Trophoblast cell (in vitro differentiated cells and primary cell): ENCODE data around the gene EPM2A.

Experiments used
- DNase-seq, 2 donors: peaks; one replicate each; pipeline ENCODE4 v3.0.0-alpha.2; 2016
- H2AFZ ChIP-seq: 2 replicates; pipeline ENCODE4 v1.6.1; 2013; ENCODE audit warnings: low read length, moderate library complexity, mild to moderate bottlenecking; ENCODE audit not compliant: insufficient read depth, poor library complexity
- H2AK5ac ChIP-seq: 2 replicates; pipeline ENCODE4 v1.6.1; 2013; ENCODE audit warnings: mild to moderate bottlenecking, low read length
- H2BK120ac ChIP-seq: 2 replicates; pipeline ENCODE4 v1.6.1; 2013; ENCODE audit warnings: low read length, mild to moderate bottlenecking, moderate library complexity; ENCODE audit not compliant: insufficient read depth, poor library complexity
- H2BK12ac ChIP-seq: 2 replicates; pipeline ENCODE4 v1.6.1; 2013; ENCODE audit warnings: mild to moderate bottlenecking, low read length, moderate library complexity
- H2BK5ac ChIP-seq: 2 replicates; pipeline ENCODE4 v1.6.1; 2013; ENCODE audit warnings: low read length, low read depth, moderate library complexity, mild to moderate bottlenecking; ENCODE audit not compliant: poor library complexity
- H3K14ac ChIP-seq: 2 replicates; pipeline ENCODE4 v1.6.1; 2013; ENCODE audit warnings: mild to moderate bottlenecking, low read length
- H3K18ac ChIP-seq: 2 replicates; pipeline ENCODE4 v1.6.1; 2013; ENCODE audit warnings: mild to moderate bottlenecking, low read length
- H3K23ac ChIP-seq: 2 replicates; pipeline ENCODE4 v1.6.1; 2013; ENCODE audit warnings: low read length
- H3K27ac ChIP-seq: 2 replicates; pipeline ENCODE4 v1.5.1; 2013; ENCODE audit warnings: low read depth, mild to moderate bottlenecking, inconsistent platforms, low read length, moderate library complexity
- H3K27me3 ChIP-seq: 2 replicates; pipeline ENCODE4 v1.6.1; 2013; ENCODE audit warnings: inconsistent platforms, mild to moderate bottlenecking, low read length, moderate library complexity; ENCODE audit not compliant: insufficient read depth
- H3K36me3 ChIP-seq, 2 experiments: 1 replicate in 1 of 2; 2 replicates in 1 of 2; pipeline ENCODE4 v1.6.1; 2013; ENCODE audit warnings: low read length in 2 of 2, mild to moderate bottlenecking in 2 of 2, moderate library complexity in 1 of 2; ENCODE audit not compliant: insufficient read depth in 2 of 2, control insufficient read depth in 1 of 2
- H3K4ac ChIP-seq: 2 replicates; pipeline ENCODE4 v1.6.1; 2013; ENCODE audit warnings: low read depth, mild to moderate bottlenecking, low read length, moderate library complexity
- H3K4me1 ChIP-seq, 2 experiments: 1 replicate in 1 of 2; 2 replicates in 1 of 2; pipeline ENCODE4 v1.6.1; 2013; ENCODE audit warnings: low read length in 2 of 2, mild to moderate bottlenecking in 2 of 2, moderate library complexity in 1 of 2; ENCODE audit not compliant: insufficient read depth in 2 of 2, control insufficient read depth in 1 of 2
- H3K4me2 ChIP-seq: 2 replicates; pipeline ENCODE4 v1.6.1; 2013; ENCODE audit warnings: inconsistent platforms, mild to moderate bottlenecking, low read length, moderate library complexity
- H3K4me3 ChIP-seq: 2 replicates; pipeline ENCODE4 v1.5.1; 2013; ENCODE audit warnings: mild to moderate bottlenecking, low read depth, low read length, inconsistent platforms
- H3K79me1 ChIP-seq: one replicate; pipeline ENCODE4 v1.6.1; 2013; ENCODE audit warnings: low read length
- H3K79me2 ChIP-seq: 2 replicates; pipeline ENCODE4 v1.6.1; 2013; ENCODE audit warnings: low read length, mild to moderate bottlenecking; ENCODE audit not compliant: control insufficient read depth, insufficient read depth, poor library complexity
- H3K9ac ChIP-seq: 2 replicates; pipeline ENCODE4 v1.6.1; 2013; ENCODE audit warnings: mild to moderate bottlenecking, low read length
- H3K9me3 ChIP-seq: 2 replicates; pipeline ENCODE4 v1.6.1; 2013; ENCODE audit warnings: low read depth, mild to moderate bottlenecking, control low read depth, inconsistent platforms, low read length; ENCODE audit not compliant: insufficient read depth
- H4K12ac ChIP-seq: 2 replicates; pipeline ENCODE4 v1.6.1; 2013; ENCODE audit warnings: low read depth, mild to moderate bottlenecking, low read length, moderate library complexity
- H4K8ac ChIP-seq: 2 replicates; pipeline ENCODE4 v1.6.1; 2013; ENCODE audit warnings: low read depth, mild to moderate bottlenecking, low read length, moderate library complexity
- H4K91ac ChIP-seq: one replicate; pipeline ENCODE4 v1.6.1; 2013; ENCODE audit warnings: low read depth, mild to moderate bottlenecking, low read length, moderate library complexity
- WGBS: extraction: QIAGEN DNeasy Blood & Tissue Kit; methylation state at CpG from one replicate; pipeline ENCODE4 v1.1.7; 2013; ENCODE audit warnings: missing lambda C conversion rate; ENCODE audit not compliant: insufficient read length, insufficient coverage; ENCODE audit errors: extremely low coverage; 5-methylcytosine and 5-hydroxymethylcytosine counted together

EPM2A gene

DNA sequence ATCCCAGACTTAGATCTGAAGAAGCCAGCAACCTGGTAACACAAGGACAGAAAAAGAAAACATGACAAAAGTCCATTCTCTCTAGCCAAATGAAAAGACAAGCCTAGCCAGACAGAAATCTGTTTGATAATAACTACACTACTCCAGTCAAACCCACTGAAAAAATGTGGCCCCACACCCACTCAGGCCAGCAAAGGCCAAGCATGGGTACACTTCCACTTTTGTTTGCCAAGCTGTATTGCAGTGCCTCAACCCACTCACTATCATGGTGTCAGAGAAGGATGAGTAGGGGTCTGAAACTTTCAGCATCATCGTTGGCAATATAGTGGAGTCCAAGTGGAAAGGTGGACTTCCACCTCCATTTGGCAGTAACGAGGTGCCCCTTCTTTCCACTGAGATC, 45.8 kb downstream of the EPM2A start:
- H3K79me1 ChIP-seq, result no peaks in the 10 kb centered on the region
- no peak overlapping the region for H3K4me2 ChIP-seq
- H3K9ac ChIP-seq, result no peak overlapping the region
- no peak overlapping the region for H2BK12ac ChIP-seq
- no peaks in the 10 kb centered on the region for H3K79me2 ChIP-seq
- no peak overlapping the region for H4K8ac ChIP-seq
- no peak overlapping the region for H3K4me3 ChIP-seq
- no peaks in the 10 kb centered on the region for H3K4me1 ChIP-seq
- no peak overlapping the region for H3K27ac ChIP-seq
- no peaks in the 10 kb centered on the region for H3K9me3 ChIP-seq
- no peak overlapping the region for H3K18ac ChIP-seq
- H2AK5ac ChIP-seq, result no peak overlapping the region
- H2BK5ac ChIP-seq, result no peak overlapping the region
- H3K14ac ChIP-seq, result no peak overlapping the region
- no CpG with 5 or more reads among the region's 2 CpGs for WGBS
- no peaks in the 10 kb centered on the region for H3K27me3 ChIP-seq
- no peak overlapping the region for H2BK120ac ChIP-seq
- H3K36me3 ChIP-seq, result no peaks in the 10 kb centered on the region
- H4K12ac ChIP-seq, result no peak overlapping the region
- H3K4ac ChIP-seq, result no peak overlapping the region
- no peak for DNase-seq
- no peak overlapping the region for H4K91ac ChIP-seq
- no peak overlapping the region for H2AFZ ChIP-seq
- H3K23ac ChIP-seq, result no peak overlapping the region

DNA sequence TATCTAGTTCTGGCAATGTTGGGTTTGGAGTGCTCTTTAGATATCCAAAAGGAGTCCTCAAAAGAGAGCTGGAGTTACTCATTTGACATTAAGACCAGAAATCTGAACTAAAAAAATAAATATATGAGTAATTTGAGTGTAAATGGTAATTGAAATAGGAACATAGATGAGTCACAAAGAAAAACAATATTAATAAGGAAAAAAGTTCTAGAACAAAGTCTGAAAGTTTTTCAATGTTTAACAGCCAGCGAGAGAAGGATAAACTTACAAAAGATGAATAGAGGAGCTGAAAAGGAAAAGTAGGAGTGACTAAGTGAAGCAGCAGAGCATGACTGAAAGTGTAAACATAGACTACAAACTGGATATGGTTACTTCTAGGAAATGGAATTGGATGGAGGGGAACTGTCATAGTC, 46.8 kb downstream of the EPM2A start:
- Histone ChIP-seq H2AK5ac (no peak overlapping the region), H3K79me2 (no peaks in the 10 kb centered on the region), H3K4me1 (no peaks in the 10 kb centered on the region), H3K36me3 (no peaks in the 10 kb centered on the region), H2BK5ac (no peak overlapping the region), H3K9ac (no peak overlapping the region), H2BK12ac (no peak overlapping the region), H3K79me1 (no peaks in the 10 kb centered on the region), H3K14ac (no peak overlapping the region), H3K23ac (no peak overlapping the region), H3K4me3 (no peak overlapping the region), H3K18ac (no peak overlapping the region), H2BK120ac (no peak overlapping the region), H4K91ac (no peak overlapping the region), H3K27me3 (no peaks in the 10 kb centered on the region), H3K4ac (no peak overlapping the region), H3K4me2 (no peak overlapping the region), H2AFZ (no peak overlapping the region), H3K27ac (no peak overlapping the region), H3K9me3 (no peaks in the 10 kb centered on the region), H4K12ac (no peak overlapping the region), H4K8ac (no peak overlapping the region)
- no peak for DNase-seq
- no CpG with 5 or more reads among the region's 1 CpG for WGBS

DNA sequence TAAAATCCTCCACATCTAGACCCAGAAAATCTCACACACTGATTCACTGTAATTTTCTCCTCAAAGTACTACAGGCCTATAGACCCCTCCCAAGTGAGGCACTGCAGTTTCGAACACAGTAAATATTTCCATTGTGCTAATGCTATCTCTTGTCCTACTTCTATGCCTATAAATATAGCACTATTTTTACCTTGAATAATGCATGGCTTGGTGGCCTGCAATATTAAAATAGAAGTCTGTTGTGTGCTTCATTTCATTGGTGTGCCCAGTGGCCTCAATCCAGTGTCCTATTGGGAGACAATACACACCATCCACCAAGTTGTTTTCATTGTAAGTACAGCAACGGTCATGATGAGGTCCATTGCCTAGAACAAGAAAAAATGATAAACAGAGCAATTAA, 49.4 kb downstream of the EPM2A start:
- Histone ChIP-seq H3K4me1 (no peaks in the 10 kb centered on the region), H2BK12ac (no peak overlapping the region), H2BK120ac (no peak overlapping the region), H3K79me2 (no peaks in the 10 kb centered on the region), H2BK5ac (no peak overlapping the region), H3K36me3 (no peaks in the 10 kb centered on the region), H3K4me2 (no peak overlapping the region), H2AFZ (no peak overlapping the region), H4K8ac (no peak overlapping the region), H2AK5ac (no peak overlapping the region), H4K12ac (no peak overlapping the region), H3K23ac (no peak overlapping the region), H3K9ac (no peak overlapping the region), H3K27me3 (no peaks in the 10 kb centered on the region), H4K91ac (no peak overlapping the region), H3K27ac (no peak overlapping the region), H3K9me3 (no peaks in the 10 kb centered on the region), H3K4me3 (no peak overlapping the region), H3K4ac (no peak overlapping the region), H3K14ac (no peak overlapping the region), H3K79me1 (no peaks in the 10 kb centered on the region), H3K18ac (no peak overlapping the region)
- no peak for DNase-seq
- no CpG with 5 or more reads among the region's 2 CpGs for WGBS

DNA sequence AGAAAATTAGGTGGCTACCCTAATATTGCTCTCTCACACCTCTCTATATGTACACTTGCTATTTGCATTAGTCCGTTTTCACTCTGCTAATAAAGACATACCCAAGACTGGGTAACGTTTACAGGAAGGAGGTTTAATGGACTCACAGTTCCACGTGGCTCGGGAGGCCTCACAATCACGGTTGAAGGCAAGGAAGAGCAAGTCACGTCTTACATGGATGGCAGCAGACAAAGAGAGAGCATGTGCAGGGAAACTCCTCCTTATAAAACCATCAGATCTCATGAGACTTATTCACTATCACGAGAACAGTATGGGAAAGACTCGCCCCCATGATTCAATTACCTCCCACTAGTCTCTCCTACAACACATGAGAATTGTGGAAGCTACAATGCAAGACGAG, 53.4 kb downstream of the EPM2A start:
- Histone ChIP-seq H2AK5ac (no peak overlapping the region), H3K27ac (no peak overlapping the region), H3K36me3 (no peaks in the 10 kb centered on the region), H3K4ac (no peak overlapping the region), H3K4me3 (no peak overlapping the region), H2BK120ac (no peak overlapping the region), H2BK5ac (no peak overlapping the region), H3K23ac (no peak overlapping the region), H2BK12ac (no peak overlapping the region), H3K9me3 (no peaks in the 10 kb centered on the region), H3K79me2 (no peaks in the 10 kb centered on the region), H4K91ac (no peak overlapping the region), H3K9ac (no peak overlapping the region), H3K4me1 (no peaks in the 10 kb centered on the region), H4K8ac (no peak overlapping the region), H2AFZ (no peak overlapping the region), H3K18ac (no peak overlapping the region), H3K14ac (no peak overlapping the region), H3K27me3 (no peaks in the 10 kb centered on the region), H3K4me2 (no peak overlapping the region), H3K79me1 (no peaks in the 10 kb centered on the region), H4K12ac (no peak overlapping the region)
- WGBS, result no CpG with 5 or more reads among the region's 9 CpGs
- no peak for DNase-seq
